Medulla oblongata (tissue), 1 donor: ENCODE results near the gene NEK8.
"Not testable (repeated sequence)": the region's sequence is repeated elsewhere in the genome, so short reads cannot be mapped to it uniquely, and the experiment has no call there.

Source experiments
- DNase-seq: peaks from one replicate; pipeline ENCODE4 v3.0.0-alpha.2; 2015; ENCODE audit errors: extremely low spot score

The NEK8 gene

DNA sequence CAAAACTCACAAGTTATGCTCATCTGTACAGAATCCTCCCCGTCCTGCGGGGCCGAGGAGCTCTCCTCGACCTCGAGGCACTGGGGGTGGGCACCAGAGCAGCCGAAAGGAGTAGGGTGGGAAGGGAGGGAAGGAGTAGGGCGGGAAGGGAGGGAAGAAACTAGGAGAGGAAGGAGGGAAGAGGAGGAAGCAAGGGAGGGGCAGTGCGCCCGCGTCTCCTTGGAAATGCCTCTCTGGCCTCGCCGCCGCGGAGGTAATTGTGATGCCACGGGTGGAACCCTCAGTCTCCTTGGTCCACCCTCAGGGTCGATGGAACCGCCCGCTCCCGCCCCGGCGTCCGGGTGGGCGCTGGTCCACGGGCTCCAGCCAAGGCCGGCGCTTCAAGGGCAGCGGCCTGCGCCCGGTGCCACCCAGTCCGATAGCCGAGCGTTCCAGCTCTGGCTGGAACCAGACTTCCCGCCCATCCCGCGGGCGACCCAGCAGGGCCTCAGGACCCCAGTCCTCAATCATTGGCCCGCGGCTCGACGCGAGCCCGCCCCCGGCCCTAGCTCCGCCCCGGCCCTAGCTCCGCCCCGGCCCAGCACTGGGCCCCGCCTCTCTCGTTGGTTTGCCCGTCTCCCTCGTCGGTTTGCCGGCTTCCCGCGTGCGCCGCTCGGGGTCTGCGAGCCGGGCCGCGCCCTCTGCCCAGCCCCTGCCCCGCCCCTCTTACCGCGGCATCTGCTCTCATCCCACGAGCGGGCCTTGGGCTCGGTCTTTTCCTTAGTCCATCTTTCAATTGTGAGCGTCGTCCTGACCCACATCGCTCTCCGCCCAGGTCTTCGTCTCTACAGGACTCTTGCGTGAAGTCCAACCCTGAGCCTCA is 17.5 kb upstream of the NEK8 start:
- DNase-seq, result peak; percentile 88

DNA sequence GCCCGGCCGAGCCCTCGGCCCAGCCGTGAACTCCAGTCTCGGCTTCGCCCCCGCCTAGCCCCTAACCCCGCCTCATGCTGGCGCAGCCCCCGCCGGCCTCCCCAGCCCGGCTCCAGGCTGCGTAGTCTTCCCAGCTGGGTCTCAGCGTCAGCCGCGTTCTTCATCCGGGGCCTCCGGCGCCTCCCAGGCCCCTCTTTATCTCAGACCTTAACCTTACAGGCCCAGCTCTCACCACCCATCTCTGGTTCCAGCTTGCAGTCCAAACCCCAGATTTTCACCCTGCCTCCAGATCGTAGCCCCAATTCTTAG is 16.9 kb upstream of the NEK8 start, which contains the start of gene PROCA1:
Gene PROCA1, minus strand, starts transcription at position 166 of the 309 bp plus-strand sequence. CDS start 228 bp downstream, outside the sequence.
- no peak for DNase-seq

DNA sequence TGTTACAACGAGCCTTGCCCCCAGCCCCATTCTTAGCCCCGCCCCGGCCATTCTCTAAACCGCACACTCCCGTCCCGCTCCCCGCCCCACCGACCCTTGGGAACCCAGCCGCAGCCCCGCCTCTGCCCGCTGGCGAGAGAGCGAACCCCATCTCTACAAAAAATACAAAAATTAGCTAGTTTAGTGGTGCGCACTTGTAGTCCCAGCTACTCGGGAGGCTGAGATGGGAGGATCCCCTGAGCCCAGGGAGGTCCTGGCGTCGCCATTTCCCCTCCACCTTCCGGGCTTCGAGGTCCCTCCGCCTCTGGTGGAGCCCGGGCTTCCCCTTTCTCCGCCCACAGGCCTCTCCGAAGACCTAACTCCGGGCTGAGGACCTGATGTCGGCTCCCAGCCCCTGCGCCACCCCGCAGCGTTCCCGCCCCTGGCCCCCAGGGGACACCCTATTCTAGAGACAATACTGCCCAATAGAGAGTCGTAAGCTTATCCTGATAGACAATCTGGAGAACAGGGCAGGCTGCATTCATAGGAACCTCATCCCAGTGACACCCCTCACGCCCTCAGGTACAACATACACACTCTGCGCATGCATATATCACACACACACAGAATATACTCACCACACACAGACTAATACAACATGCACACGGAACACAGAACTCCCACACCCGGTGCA is 16.4 kb upstream of the NEK8 start:
- DNase-seq, result peak; percentile 27

DNA sequence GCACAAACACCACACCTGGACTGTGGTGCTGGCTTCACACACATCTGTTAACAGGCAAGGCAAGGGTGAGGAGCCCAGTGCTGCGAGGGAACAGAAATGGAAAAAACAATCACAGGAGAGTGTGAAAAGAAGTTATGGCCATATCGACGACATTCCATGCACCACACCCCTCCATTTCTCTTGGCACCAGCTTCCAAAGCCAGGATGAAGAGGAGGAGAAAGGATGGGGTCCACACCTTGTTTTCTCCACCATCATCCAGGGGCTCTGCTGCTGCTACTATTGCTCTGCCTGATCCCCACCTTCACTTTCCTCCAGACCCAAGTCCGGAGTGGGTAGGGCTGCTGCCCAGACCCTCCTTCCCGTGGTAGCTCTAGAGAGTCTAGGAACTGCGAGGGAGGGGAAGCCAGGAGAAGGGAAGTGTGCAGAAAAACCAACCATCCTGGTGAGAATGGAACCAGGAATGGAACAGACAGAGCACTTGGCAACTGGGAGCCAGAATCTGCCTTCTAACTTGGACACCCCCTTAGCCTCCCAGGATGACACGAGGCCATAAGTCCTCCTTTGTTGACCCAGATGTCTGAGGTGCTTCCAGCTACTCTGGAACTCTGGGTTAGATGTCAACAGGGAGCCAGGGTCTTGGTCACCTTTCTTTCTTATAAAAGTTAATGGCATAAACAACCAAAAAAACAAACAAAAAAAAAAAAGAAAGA is 15.7 kb upstream of the NEK8 start:
- no peak for DNase-seq

DNA sequence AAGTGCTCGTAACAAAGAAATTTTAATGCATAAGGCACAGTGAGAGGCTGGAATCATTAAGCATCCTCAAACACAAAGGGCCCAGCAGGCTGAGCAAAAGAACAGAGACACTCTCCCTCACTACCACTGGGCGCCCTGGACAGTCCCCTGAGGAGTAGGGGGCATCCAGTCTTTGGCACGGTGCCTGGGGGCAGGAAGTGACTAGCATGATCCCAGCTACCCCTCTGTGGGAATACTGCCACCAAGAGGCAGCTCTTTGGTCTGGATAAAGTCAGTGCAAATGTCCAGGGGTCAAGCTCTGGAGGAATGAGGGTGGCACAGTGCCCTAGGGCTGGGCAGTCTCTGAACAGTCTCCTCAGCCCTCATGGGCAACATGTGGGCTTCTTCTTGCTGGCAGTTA is 14.3 kb upstream of the NEK8 start:
- DNase-seq, result no peak

DNA sequence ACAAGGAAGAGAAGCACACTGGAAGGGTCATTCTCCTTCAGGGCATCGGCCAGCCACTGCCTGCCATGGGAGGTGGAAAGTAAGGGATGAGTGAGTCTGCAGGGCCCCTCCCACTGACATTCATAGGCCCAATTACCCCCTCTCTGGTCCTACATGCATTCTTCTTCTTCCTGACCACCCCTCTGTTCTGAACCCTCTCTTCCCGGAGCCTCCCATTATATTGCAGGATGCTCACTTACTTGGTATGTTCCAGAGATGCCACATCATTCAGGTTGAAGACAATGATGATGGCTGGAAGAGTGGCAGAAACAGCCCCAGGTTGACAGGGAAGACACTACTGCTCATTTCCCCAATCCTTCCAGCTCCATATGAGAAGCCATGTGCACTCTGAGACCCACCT is 13.4 kb upstream of the NEK8 start:
- no peak for DNase-seq

DNA sequence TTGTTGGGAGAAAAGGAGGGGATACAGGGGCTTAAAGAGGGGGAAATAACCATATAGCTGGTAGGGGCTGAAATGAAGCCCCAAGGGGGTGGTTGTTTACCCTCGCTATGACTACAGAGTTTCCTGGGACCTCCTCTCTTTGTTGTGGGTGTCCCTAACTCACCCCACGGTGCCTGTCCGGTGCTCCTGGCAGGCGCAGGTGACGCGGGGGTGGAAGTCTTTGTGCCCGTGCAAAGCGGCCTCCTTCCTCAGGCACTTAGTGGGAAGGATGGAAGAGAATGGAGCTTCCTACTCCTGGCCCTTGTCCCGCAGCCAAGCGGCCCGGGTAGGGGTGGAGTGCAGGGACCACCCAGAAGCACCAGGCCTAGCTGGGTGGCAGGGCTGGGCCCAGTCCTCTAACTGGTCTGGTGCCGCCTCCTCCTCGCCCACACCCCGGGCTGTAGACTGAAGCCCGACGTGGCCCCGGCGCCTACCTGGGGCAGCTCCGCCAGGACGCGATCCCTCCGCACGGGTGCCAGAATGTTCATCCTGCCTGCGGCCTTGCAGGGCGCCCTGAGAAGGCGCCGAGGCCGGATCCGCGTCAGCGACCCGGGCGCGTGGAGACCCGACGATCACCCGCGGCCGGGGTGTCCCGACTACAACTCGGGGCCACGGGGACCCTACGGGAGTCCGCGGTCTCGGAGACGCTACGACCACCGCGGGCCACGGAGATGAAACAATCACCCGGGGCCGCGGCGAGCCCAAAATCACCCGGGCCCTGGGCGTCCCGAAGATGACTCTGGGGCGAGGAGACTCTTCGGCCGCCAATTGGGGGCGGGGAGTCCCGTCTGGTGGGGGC is 11.6 kb upstream of the NEK8 start:
- DNase-seq, result no peak

DNA sequence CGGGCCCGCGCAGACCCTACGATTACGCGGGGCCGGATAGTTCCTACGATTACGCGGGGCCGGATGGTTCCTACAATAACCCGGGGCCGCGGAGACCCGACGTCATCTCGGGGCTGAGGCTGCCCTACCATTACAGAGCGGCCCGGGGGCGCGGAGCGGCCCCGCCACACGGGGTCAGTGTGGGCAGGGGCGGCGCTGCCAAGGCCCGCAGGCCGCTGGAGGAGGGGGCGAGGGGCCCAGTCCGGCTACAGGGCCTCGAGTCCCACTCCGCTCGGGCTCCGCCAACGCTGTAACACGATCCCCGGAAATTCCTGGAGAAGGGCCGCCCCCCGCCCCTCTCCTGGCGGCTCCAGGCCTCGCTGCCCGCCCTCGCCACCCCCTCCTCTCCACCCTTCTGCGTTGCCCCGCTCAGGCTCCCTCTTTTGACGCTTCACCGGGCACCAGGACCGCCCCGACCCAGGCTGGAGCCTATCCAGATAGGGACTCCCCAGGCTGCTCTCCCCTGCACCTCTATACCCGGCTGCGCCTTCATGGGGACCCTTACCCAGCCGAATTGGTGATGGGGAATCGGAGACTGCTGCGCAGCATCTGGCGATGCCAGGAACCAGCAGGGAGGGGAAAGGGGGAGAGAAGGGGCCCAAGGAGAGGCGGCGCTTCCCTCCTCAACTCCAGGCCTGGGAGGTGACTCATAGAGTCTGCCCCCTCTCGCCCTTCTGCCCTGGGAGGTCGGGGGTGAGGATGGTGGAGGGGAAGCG is 10.8 kb upstream of the NEK8 start, which contains the start of gene RAB34:
Gene RAB34, minus strand, starts transcription at position 291 of the 755 bp plus-strand sequence. CDS start 602 bp downstream, outside the sequence.
- peak; percentile 52 for DNase-seq

DNA sequence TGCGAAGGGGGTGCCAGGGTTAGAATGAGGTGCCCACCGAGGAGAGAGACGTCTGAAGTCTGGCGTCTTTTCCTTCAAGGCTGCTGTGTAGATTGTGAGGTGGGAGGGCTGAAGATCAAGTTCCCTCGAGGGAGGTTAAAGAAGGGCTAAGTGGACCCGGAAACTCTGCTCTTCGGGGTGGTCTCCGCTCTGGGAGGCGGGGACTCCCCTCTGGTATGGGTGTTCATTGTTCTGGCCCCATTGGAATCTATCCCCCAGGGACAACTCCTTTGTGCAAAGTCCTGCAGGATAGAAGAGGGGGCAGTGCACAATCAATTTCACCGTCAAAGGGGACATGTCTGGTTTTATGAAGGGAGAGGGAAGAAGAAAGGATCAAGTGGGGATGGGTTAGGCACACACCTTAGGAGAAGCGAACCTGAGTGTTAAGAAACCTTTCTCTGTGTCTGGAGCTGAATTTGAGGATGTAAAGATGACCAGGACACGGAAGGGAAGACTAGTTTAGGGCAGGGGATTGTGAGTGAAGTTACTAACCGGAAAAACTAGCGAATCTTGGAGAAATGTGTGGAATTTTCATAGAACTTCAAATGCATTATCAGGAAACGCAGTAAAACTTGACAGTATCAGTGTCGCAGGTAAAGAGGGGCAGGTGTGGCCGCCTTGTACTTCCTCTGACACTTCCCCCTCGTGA is 10.1 kb upstream of the NEK8 start:
- no peak for DNase-seq

DNA sequence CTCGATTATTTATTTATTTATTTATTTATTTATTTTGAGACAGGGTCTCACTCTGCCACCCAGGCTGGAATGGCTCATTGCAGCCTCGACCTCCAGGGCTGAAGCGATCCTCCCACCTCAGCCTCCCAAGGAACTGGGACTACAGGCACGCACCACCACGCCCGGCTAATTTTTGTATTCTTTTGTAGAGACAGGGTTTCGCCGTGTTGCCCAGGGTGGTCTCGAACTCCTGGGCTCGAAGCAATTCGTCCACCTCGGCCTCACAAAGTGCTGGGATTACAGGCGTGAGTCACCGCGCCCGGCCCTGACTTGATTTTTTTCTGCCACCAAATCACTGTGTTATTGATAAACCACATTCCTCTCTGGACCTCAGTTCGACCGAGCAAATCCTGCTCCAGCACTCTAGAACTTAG is 9.6 kb upstream of the NEK8 start:
- no peak for DNase-seq

DNA sequence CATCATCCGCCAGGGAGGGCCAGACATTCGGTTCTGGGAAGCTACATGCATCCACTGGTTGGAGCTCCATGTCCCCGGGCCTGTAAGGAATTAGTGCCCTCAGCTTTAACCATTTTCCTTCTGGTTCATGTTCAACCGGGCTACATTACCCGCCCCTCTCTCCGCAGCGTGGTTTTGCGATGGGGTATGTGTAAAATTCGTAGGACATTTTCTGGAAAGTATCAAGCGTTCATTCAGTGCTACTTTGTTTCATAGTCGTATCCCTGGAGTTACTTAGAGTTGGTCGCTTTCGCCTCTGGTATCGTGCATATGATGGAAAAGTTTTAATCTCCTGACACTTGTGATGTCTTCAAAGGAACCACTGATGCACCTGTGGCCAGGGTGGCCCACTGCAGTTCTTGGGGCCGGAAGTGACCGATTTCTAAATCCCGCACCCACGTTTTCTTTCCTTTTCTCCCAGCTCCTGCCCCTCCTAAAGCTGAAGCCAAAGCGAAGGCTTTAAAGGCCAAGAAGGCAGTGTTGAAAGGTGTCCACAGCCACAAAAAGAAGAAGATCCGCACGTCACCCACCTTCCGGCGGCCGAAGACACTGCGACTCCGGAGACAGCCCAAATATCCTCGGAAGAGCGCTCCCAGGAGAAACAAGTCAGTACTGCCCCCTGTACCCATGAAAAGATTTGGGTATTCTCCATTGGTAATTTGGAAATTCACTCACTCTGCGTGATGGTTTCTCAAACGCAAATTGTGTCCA is 8.2 kb upstream of the NEK8 start:
- DNase-seq, result no peak

DNA sequence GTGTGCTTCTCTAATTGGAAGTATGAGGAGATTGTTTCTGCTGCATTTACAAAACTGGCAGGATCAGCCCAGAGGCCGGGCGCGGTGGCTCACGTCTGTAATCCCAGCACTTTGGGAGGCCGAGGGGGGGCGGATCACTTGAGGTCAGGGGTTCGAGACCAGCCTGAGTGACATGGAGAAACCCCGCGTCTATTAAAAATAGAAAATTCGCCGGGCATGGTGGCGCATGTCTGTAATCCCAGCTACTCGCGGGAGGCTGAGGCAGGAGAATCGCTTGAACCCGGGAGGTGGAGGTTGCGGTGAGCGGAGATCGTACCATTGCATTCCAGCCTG is 7.6 kb upstream of the NEK8 start:
- not testable (repeated sequence) for DNase-seq

DNA sequence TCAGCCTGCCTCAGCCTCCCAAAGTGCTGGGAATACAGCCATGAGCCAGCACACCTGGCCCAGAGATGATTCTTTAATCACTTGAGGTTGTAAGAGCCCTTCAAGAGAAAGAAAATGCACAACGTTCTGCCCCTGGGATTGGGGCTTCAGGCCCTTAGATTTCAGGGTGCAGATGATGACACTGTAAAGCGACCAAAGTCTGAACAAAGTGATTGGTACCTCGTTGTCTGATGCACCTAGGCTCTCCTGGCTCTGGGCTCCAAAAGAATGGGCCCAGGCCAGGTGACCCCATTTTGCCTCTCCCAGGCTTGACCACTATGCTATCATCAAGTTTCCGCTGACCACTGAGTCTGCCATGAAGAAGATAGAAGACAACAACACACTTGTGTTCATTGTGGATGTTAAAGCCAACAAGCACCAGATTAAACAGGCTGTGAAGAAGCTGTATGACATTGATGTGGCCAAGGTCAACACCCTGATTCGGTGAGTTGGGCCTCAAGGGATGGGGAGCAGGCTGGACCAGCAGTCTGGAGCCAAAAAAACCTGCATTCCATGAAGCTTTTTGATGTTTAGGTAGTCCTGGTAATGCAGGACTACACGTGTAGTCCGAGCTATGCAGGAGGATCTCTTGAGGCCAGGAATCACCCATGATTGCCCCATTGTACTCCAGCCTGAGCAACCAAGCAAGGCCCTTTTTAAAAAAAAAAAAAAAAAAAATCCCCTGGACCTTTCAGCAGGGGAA is 6.0 kb upstream of the NEK8 start:
- no peak for DNase-seq

DNA sequence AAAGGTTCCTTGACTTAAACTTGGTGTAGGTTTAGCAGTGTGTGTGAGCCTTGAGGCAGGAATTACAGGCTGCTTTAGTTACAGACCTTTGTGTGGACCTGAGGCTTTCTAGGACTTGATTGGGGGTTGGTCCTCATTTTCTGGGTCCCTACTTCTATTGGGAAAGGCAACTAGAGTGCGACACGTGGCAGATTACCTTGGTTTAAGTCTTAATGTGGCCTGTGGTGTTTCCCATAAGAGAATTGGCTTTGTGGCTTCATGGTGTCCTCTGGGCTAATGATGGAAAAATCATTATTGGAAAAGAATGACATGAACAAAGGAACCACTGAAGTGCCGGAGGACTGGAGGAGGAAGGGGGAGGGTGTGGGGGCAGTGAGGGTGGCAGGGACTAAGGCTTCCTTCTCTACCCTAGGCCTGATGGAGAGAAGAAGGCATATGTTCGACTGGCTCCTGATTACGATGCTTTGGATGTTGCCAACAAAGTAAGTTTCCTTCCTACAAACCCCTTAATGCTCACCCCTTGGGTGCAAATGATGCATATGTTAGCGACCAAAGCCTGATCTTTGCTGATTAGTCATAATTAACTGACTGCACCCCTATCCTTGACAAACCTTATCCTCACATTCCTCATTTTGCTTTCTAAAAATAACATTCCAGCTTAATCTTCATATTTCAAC is 5.3 kb upstream of the NEK8 start:
- DNase-seq, result no peak

DNA sequence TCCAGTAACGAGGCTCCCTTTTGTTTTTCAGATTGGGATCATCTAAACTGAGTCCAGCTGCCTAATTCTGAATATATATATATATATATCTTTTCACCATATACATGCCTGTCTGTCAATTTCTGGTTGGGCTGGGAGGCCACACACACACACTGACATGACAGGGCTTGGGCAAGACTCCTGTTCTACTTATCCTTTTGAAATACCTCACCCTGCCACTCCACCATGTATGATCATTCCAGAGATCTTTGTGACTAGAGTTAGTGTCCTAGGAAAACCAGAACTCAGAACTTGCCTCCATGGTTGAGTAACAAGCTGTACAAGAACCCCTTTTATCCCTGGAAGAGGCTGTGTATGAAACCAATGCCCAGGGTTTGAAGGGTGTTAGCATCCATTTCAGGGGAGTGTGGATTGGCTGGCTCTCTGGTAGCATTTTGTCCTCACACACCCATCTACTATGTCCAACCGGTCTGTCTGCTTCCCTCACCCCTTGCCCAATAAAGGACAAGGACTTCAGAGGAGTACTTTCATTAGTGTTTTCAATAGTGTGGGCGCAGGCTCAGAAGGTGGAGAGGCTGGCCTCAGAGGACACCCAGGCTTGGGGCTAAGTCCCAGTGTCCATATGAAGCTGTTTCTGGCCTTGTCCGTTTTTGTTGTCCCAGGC is 4.6 kb upstream of the NEK8 start:
- DNase-seq, result not testable (repeated sequence)

DNA sequence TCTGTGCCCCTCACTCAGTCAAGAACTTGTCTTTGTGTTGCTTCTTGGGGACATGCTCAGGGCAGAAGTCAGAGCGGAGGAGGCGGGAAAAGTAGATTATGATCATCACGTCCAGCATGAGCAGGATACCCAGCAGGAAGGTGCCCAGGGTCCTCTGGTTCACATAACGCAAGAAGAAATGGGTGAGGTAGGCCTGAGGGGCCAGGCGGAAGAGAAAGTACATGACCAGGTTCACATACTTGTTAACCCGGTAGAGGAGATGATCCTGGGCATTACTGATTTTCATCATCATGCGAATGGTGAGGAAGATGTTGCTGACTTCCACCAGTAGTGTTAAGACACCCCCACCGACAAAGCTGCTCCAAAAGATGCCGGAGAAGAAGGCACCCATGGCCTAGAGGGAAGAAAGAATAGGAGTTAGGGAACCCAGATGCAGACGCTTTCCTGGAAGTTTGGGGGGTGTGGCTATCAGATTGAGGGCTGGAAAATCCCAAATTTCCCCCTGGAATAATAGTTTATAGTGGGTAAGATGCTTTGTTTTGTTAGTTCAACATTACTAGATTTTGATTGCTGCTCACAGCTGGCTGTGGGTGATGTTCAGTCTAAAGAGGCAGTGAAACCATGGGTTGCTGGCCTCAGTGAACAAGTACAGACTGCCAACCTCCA is 4.0 kb upstream of the NEK8 start:
- no peak for DNase-seq

DNA sequence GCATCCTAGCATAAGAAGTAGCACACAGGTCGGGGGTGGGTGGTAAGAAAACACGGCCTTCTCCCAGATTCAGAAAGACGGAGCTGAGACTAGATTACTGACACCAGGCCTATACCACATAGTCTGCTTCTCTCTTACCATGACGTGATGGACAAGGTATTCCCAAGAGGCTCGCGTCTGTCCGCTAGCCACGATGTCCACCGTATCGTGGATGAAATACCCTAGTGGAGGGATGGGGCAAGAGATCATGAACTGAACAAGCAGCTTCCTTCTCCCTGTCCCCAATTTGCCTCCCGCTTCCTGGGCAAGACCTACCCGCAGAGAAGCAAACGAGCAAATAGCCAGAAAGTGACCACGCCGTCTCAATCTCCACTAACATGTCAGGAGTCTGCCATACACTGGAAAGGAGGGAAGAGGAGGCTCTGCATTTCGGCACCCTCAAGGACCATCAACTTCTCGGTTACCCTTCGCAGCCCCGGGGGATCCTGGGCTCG is 3.4 kb upstream of the NEK8 start:
- no peak for DNase-seq
